ENCODE data around the gene QPRT. TPM values are rescaled to one million over a fixed set of nuclear protein-coding genes. Genes with fewer than 3 reads are reported as not detected.

The QPRT gene
- polyA plus RNA-seq, 1 of the 3 experiments (the other 2 are of a cell fraction) = 12.5 TPM

DNA sequence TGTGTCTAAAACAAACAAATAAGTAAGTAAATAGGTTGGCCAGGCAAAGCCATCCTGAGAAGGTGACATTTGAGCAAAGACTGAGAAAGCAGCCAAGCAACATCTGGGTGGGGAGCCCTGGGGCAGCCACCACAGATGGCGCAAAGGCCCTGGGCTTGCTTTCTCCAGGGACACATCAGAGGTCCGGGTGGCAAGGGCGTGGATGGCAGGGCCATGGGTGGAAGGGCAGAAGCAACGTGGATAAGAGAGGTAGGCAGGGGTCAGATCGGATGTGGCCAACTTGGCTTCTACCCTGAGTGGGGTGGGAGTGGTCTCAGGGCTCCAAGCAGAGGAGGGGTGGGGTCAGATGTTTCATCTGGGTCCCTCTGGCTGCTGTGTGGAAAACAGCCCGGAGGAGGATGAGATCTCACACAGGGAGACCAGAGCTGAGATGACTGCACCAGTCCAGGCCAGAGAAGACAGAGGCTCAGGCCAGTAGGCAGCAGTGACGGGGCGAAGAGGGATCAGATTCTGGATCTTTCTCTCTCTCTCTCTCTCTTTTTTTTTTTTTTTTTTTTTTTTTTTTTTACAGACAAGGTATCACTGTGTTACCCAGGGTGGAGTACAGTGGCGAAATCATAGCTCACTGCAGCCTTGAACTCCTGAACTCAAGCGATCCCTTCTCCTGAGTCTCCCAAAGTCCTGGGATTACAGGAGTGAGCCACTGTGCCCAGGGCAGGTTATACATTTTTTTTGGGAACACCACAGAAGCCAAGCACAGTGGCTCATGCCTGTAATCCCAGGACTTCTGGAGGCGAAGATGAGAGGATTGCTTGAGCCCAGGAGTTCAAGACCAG is 22.1 kb upstream of the QPRT start:
- 69% methylated on average over 10 of the region's 11 CpGs for WGBS (ENCODE audit: low lambda C conversion rate)
- H3K4me3 ChIP-seq (ENCODE audit: low read depth in 2 of 2, low read length in 1 of 2) = no peak overlapping the region
- no peak for DNase-seq
- no peaks in the 10 kb centered on the region for H3K4me1 ChIP-seq (ENCODE audit: control insufficient read depth in 1 of 2, insufficient read depth in 2 of 2, low read depth in 1 of 2, low read length in 1 of 2)
- H4K20me1 ChIP-seq (ENCODE audit: insufficient read depth) = no peaks in the 10 kb centered on the region
- no peaks in the 10 kb centered on the region for H3F3A ChIP-seq (replicated peaks; ENCODE audit: insufficient read depth)
- H3K27ac ChIP-seq (ENCODE audit: low read depth in 2 of 2, low read length in 1 of 2) = no peak overlapping the region
- H3K9me3 ChIP-seq = no peaks in the 10 kb centered on the region
- no peaks in the 10 kb centered on the region for H3K36me3 ChIP-seq (replicated peaks in 1 of 2; ENCODE audit: control insufficient read depth in 1 of 2, insufficient read depth in 2 of 2, low read length in 1 of 2)
- H3K79me2 ChIP-seq (ENCODE audit: insufficient read depth) = no peaks in the 10 kb centered on the region
- no peak overlapping the region for H3K9ac ChIP-seq
- no peaks in the 10 kb centered on the region for H3K9me2 ChIP-seq
- no peak overlapping the region for H3K4me2 ChIP-seq
- no peaks in the 10 kb centered on the region for H3K27me3 ChIP-seq (ENCODE audit: insufficient read depth)
- no peak overlapping the region for H2AFZ ChIP-seq (ENCODE audit: low read depth)
- ChIA-PET CTCF (interaction anchor here (1.4 kb wide), 1 partner anchor 44 kb away, joined by 5 read pairs; no protein-coding TSS in a partner anchor), POLR2A (no interaction called here)
- TF ChIP-seq TAF1 (IDR thresholded peaks at IDR 0.05; ENCODE audit: borderline replicate concordance, low read depth, low read length) = no peak
- no peak for TF ChIP-seq RAD21 (IDR thresholded peaks at IDR 0.05; ENCODE audit: low read length)
- no peak for TF ChIP-seq JUND (IDR thresholded peaks at IDR 0.05)
- TF ChIP-seq CHD2 (IDR thresholded peaks at IDR 0.05; ENCODE audit: low read length, partially characterized antibody) = no peak
- TF ChIP-seq TEAD4 (IDR thresholded peaks at IDR 0.05; ENCODE audit: borderline replicate concordance, insufficient read depth) = no peak
- TF ChIP-seq GATA2 (CRISPR knock-in tag; IDR thresholded peaks at IDR 0.05) = no peak
- TF ChIP-seq POLR2AphosphoS5 (IDR thresholded peaks at IDR 0.05; ENCODE audit: low read depth, low read length) = no peak
- no peak for TF ChIP-seq RXRA (IDR thresholded peaks at IDR 0.05; ENCODE audit: borderline replicate concordance, low read depth)
- TF ChIP-seq SIN3A (IDR thresholded peaks at IDR 0.05; ENCODE audit: borderline replicate concordance, low read depth, low read length) = no peak
- no peak for TF ChIP-seq MEF2A (IDR thresholded peaks at IDR 0.05; ENCODE audit: borderline replicate concordance, low read depth)
- no peak for TF ChIP-seq FOXM1 (IDR thresholded peaks at IDR 0.05; ENCODE audit: low read depth)

DNA sequence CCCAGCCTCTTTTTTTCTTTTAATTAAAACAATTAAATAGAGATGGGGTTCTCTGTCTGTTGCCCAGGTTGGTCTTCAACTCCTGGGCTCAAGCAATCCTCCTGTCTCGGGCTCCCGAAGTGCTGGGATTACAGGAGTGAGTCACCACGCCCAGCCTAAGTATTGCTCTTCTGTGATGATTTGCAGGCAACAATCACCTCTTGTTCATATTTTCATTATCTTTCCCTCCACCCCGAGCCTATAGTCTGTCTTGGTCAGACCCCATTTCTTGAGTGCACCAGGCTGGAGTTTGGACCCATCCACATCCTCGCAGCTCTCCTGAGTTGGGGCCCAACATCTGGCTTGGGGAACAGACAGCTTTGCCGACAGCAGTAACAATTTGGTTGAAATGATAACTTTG is 20.3 kb upstream of the QPRT start:
- no peaks in the 10 kb centered on the region for H4K20me1 ChIP-seq (ENCODE audit: insufficient read depth)
- H3K9me3 ChIP-seq = no peaks in the 10 kb centered on the region
- no peaks in the 10 kb centered on the region for H3K36me3 ChIP-seq (replicated peaks in 1 of 2; ENCODE audit: control insufficient read depth in 1 of 2, insufficient read depth in 2 of 2, low read length in 1 of 2)
- ChIA-PET POLR2A (no interaction called here), CTCF (no interaction called here)
- H3K4me1 ChIP-seq (ENCODE audit: control insufficient read depth in 1 of 2, insufficient read depth in 2 of 2, low read depth in 1 of 2, low read length in 1 of 2) = no peaks in the 10 kb centered on the region
- H3K4me3 ChIP-seq (ENCODE audit: low read depth in 2 of 2, low read length in 1 of 2) = no peak overlapping the region
- H3F3A ChIP-seq (replicated peaks; ENCODE audit: insufficient read depth) = no peaks in the 10 kb centered on the region
- no peak overlapping the region for H2AFZ ChIP-seq (ENCODE audit: low read depth)
- H3K4me2 ChIP-seq = no peak overlapping the region
- H3K9me2 ChIP-seq = no peaks in the 10 kb centered on the region
- no peaks in the 10 kb centered on the region for H3K27me3 ChIP-seq (ENCODE audit: insufficient read depth)
- H3K79me2 ChIP-seq (ENCODE audit: insufficient read depth) = no peaks in the 10 kb centered on the region
- 81% methylated on average over 6 of the region's 6 CpGs for WGBS (ENCODE audit: low lambda C conversion rate)
- no peak for DNase-seq
- no peak overlapping the region for H3K9ac ChIP-seq
- no peak overlapping the region for H3K27ac ChIP-seq (ENCODE audit: low read depth in 2 of 2, low read length in 1 of 2)
- TF ChIP-seq NRF1 (IDR thresholded peaks at IDR 0.05; ENCODE audit: low read depth, low read length) (no peak), EP300 (IDR thresholded peaks at IDR 0.05; ENCODE audit: borderline replicate concordance in 1 of 2, low read depth in 1 of 2, low read length in 1 of 2) (no peak), TAF1 (IDR thresholded peaks at IDR 0.05; ENCODE audit: borderline replicate concordance, low read depth, low read length) (no peak), CHD2 (IDR thresholded peaks at IDR 0.05; ENCODE audit: low read length, partially characterized antibody) (no peak), POLR2AphosphoS5 (IDR thresholded peaks at IDR 0.05; ENCODE audit: low read depth, low read length) (no peak), ELF1 (IDR thresholded peaks at IDR 0.05) (no peak), MEF2A (IDR thresholded peaks at IDR 0.05; ENCODE audit: borderline replicate concordance, low read depth) (no peak), JUND (IDR thresholded peaks at IDR 0.05) (no peak), RXRA (IDR thresholded peaks at IDR 0.05; ENCODE audit: borderline replicate concordance, low read depth) (no peak), EZH2phosphoT487 (IDR thresholded peaks at IDR 0.05; ENCODE audit: borderline replicate concordance, low read depth) (no peak)
- TF ChIP-seq, protein P1, sequence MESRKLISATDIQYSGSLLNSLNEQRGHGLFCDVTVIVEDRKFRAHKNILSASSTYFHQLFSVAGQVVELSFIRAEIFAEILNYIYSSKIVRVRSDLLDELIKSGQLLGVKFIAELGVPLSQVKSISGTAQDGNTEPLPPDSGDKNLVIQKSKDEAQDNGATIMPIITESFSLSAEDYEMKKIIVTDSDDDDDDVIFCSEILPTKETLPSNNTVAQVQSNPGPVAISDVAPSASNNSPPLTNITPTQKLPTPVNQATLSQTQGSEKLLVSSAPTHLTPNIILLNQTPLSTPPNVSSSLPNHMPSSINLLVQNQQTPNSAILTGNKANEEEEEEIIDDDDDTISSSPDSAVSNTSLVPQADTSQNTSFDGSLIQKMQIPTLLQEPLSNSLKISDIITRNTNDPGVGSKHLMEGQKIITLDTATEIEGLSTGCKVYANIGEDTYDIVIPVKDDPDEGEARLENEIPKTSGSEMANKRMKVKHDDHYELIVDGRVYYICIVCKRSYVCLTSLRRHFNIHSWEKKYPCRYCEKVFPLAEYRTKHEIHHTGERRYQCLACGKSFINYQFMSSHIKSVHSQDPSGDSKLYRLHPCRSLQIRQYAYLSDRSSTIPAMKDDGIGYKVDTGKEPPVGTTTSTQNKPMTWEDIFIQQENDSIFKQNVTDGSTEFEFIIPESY (IDR thresholded peaks at IDR 0.05; ENCODE audit: borderline replicate concordance, low read depth) = no peak
- TF ChIP-seq, protein P2, sequence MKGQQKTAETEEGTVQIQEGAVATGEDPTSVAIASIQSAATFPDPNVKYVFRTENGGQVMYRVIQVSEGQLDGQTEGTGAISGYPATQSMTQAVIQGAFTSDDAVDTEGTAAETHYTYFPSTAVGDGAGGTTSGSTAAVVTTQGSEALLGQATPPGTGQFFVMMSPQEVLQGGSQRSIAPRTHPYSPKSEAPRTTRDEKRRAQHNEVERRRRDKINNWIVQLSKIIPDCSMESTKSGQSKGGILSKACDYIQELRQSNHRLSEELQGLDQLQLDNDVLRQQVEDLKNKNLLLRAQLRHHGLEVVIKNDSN (IDR thresholded peaks at IDR 0.05; ENCODE audit: borderline replicate concordance, low read depth) = no peak
- TF ChIP-seq, protein P3, sequence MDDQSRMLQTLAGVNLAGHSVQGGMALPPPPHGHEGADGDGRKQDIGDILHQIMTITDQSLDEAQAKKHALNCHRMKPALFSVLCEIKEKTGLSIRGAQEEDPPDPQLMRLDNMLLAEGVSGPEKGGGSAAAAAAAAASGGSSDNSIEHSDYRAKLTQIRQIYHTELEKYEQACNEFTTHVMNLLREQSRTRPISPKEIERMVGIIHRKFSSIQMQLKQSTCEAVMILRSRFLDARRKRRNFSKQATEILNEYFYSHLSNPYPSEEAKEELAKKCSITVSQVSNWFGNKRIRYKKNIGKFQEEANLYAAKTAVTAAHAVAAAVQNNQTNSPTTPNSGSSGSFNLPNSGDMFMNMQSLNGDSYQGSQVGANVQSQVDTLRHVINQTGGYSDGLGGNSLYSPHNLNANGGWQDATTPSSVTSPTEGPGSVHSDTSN (IDR thresholded peaks at IDR 0.05) = no peak
- TF ChIP-seq, protein P4, sequence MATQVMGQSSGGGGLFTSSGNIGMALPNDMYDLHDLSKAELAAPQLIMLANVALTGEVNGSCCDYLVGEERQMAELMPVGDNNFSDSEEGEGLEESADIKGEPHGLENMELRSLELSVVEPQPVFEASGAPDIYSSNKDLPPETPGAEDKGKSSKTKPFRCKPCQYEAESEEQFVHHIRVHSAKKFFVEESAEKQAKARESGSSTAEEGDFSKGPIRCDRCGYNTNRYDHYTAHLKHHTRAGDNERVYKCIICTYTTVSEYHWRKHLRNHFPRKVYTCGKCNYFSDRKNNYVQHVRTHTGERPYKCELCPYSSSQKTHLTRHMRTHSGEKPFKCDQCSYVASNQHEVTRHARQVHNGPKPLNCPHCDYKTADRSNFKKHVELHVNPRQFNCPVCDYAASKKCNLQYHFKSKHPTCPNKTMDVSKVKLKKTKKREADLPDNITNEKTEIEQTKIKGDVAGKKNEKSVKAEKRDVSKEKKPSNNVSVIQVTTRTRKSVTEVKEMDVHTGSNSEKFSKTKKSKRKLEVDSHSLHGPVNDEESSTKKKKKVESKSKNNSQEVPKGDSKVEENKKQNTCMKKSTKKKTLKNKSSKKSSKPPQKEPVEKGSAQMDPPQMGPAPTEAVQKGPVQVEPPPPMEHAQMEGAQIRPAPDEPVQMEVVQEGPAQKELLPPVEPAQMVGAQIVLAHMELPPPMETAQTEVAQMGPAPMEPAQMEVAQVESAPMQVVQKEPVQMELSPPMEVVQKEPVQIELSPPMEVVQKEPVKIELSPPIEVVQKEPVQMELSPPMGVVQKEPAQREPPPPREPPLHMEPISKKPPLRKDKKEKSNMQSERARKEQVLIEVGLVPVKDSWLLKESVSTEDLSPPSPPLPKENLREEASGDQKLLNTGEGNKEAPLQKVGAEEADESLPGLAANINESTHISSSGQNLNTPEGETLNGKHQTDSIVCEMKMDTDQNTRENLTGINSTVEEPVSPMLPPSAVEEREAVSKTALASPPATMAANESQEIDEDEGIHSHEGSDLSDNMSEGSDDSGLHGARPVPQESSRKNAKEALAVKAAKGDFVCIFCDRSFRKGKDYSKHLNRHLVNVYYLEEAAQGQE (IDR thresholded peaks at IDR 0.05; ENCODE audit: low read depth, low read length) = no peak

Data from SK-N-SH (cell line).